ENCODE results near the gene LRRC4C. TPM values are rescaled to one million over a fixed set of nuclear protein-coding genes. Genes with fewer than 3 reads are reported as not detected.

Gene LRRC4C
- total RNA-seq, 2 donors from 2014 or later, result 2.7 to 2.8 TPM

DNA sequence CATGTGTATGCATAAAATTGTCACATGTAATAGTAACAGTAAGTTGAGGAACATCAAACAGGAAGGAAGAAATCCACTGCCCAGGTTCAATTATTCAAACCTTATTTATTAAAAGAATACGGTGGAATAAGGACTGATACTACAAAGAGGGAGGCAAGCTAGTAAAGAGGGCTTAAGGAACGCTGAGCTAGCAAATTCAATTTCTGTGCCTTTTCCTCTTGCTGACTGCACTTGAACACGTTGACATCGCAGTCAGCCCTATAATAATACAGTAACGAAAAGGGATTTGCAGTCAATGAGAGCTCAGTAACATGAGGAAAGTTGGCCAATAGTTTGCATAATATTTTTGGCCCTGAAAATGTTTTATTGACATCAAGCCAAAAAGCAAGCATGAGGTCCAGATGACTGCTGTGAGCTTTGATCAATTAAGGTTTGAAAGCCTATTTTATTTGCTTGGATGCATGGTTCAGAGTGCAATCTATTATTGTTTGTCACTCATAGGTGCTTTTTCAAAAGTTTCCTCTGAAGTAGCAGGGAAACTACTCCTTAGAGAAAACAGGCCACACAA is 861.8 kb downstream of the LRRC4C start:
- Histone ChIP-seq H3K4me3 (no peak overlapping the region), H3K36me3 (no peaks in the 10 kb centered on the region), H3K4me1 (no peaks in the 10 kb centered on the region), H3K27me3 (no peaks in the 10 kb centered on the region), H3K9me3 (no peaks in the 10 kb centered on the region), H3K27ac (no peak overlapping the region)
- TF ChIP-seq, protein P1, sequence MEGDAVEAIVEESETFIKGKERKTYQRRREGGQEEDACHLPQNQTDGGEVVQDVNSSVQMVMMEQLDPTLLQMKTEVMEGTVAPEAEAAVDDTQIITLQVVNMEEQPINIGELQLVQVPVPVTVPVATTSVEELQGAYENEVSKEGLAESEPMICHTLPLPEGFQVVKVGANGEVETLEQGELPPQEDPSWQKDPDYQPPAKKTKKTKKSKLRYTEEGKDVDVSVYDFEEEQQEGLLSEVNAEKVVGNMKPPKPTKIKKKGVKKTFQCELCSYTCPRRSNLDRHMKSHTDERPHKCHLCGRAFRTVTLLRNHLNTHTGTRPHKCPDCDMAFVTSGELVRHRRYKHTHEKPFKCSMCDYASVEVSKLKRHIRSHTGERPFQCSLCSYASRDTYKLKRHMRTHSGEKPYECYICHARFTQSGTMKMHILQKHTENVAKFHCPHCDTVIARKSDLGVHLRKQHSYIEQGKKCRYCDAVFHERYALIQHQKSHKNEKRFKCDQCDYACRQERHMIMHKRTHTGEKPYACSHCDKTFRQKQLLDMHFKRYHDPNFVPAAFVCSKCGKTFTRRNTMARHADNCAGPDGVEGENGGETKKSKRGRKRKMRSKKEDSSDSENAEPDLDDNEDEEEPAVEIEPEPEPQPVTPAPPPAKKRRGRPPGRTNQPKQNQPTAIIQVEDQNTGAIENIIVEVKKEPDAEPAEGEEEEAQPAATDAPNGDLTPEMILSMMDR (IDR thresholded peaks at IDR 0.05), result no peak
- DNase-seq (ENCODE audit: low spot score), result no peak

DNA sequence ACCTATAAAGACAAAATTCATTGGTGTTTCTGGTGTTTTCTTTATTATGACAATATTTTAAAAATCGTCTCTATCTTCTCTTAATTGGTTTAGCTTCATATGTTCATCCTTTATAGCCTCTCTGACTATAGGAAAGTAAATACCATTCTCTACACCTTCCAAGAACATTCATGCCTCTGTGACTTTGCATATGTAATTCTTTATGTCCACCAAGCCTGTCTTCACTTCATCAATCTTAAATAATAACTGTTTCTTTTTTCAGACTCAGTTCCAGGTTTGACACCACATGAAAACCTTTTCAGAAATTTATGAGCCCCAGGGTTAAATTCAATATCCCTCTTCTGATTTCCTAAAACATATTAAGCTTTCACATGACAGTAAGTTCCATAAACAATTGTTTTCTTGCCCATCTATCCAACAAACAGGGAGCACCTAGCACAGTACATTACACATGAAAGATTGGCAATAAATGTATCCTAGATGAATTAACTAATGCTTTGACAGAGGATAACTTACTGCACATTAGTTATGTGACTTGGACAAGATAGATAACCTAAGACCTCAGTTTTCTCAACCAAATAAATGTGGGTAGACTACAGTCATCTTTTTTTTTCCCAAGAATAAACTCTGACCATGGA is 886.1 kb downstream of the LRRC4C start:
- Histone ChIP-seq H3K4me1 (no peaks in the 10 kb centered on the region), H3K27ac (no peak overlapping the region), H3K36me3 (no peaks in the 10 kb centered on the region), H3K27me3 (no peaks in the 10 kb centered on the region), H3K9me3 (no peaks in the 10 kb centered on the region), H3K4me3 (no peak overlapping the region)
- no peak for DNase-seq (ENCODE audit: low spot score)
- TF ChIP-seq, protein P1 (IDR thresholded peaks at IDR 0.05), result no peak

DNA sequence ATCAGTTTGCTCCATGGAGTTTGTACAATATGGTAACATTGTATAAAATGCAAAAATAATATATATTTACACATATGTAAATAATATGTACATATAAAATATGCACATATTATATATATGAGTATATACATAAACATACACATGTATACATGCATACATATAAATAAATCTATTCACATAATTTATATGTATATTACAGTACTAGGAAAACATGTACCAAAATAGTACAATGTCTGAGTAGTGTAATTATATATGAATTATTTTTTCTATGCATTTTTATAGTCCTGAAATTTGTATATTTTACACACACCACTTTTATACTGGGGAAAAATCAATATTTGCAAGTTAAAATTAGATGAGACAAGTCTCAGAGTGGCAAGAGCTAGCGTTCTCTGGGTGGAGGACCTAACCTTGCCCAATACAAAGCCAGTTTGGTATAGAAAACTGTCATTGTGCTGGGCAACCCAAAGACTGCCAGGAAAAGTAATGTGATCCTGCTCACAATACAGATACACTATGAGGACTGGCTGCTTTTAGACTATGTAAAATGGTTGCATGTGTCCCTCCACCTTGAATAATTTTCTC is 889.4 kb downstream of the LRRC4C start:
- Histone ChIP-seq H3K9me3 (no peaks in the 10 kb centered on the region), H3K36me3 (no peaks in the 10 kb centered on the region), H3K27me3 (no peaks in the 10 kb centered on the region), H3K4me1 (no peaks in the 10 kb centered on the region), H3K4me3 (no peak overlapping the region), H3K27ac (no peak overlapping the region)
- no peak for DNase-seq (ENCODE audit: low spot score)
- TF ChIP-seq, protein P1 (IDR thresholded peaks at IDR 0.05), result no peak

DNA sequence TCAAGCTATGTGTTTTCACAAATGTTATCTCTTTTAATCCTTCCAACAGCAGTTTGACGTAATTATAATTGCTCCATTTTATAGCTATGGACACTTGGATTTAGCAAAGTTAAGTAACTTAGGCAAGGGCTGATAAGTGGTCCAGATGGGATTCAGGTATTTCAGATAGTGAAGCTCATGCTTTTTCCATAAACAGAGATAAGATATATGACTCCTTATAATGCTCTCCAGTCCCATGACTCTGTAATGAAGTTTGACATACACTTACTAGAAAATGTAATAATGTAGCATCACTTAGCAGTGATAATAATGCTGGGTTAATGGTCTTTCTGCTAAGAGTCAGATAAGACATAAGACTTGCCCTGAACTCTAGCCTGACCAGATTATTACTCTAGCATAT is 892.1 kb downstream of the LRRC4C start:
- no peaks in the 10 kb centered on the region for H3K36me3 ChIP-seq
- no peaks in the 10 kb centered on the region for H3K4me1 ChIP-seq
- H3K9me3 ChIP-seq, result no peaks in the 10 kb centered on the region
- H3K27ac ChIP-seq, result no peak overlapping the region
- H3K4me3 ChIP-seq, result no peak overlapping the region
- H3K27me3 ChIP-seq, result no peaks in the 10 kb centered on the region
- DNase-seq (ENCODE audit: low spot score), result no peak
- TF ChIP-seq, protein P1 (IDR thresholded peaks at IDR 0.05), result no peak

DNA sequence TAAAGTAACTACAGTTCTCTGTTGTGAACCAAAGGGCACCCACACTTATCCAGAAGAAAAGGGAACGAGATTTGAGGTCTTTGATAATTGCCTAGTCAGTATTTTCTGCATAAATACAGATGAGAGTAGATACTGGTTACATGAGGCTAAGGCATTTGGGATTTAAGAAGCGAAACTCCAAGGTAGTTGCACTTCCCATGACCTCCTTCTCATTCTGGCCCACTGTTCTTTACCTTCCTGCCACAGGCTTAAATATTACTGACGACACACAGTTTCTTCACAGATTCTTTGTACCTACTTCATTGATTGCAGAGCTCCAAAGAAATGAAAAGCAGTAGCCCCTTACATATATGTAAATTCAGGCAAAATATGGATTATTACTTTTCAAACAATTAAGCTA is 915.3 kb downstream of the LRRC4C start:
- H3K27me3 ChIP-seq, result no peaks in the 10 kb centered on the region
- no peaks in the 10 kb centered on the region for H3K9me3 ChIP-seq
- TF ChIP-seq, protein P1 (IDR thresholded peaks at IDR 0.05), result no peak
- H3K4me3 ChIP-seq, result no peak overlapping the region
- H3K4me1 ChIP-seq, result no peaks in the 10 kb centered on the region
- no peaks in the 10 kb centered on the region for H3K36me3 ChIP-seq
- H3K27ac ChIP-seq, result no peak overlapping the region
- no peak for DNase-seq (ENCODE audit: low spot score)

Data from right atrium auricular region (tissue), 2 donors.